Lower lobe of right lung (tissue), 2 donors: Measurements from ENCODE around the gene TLCD2. TPM values are rescaled to one million over a fixed set of nuclear protein-coding genes. Genes with fewer than 3 reads are reported as not detected.

Source experiments
- ATAC-seq, 2 donors: fragments of 200-7000 bp; cut with Tn5 transposase; one replicate each; pipeline ENCODE4 v1.9.1; 2020 to 2022; ENCODE audit warnings: mild to moderate bottlenecking in 2 of 2, moderate library complexity in 2 of 2
- DNase-seq: peaks from one replicate; pipeline ENCODE4 v3.0.0-alpha.2; 2020
- H3K27ac ChIP-seq: fragments of 200-600 bp; one replicate; pipeline ENCODE4 v1.8.0; 2022
- H3K27me3 ChIP-seq: fragments of 200-600 bp; one replicate; pipeline ENCODE4 v1.8.0; 2022; ENCODE audit warnings: low read depth
- H3K36me3 ChIP-seq: fragments of 200-600 bp; one replicate; pipeline ENCODE4 v1.8.0; 2022; ENCODE audit warnings: mild to moderate bottlenecking
- H3K4me1 ChIP-seq: fragments of 200-600 bp; one replicate; pipeline ENCODE4 v1.8.0; 2022
- H3K4me3 ChIP-seq: fragments of 200-600 bp; one replicate; pipeline ENCODE4 v1.8.0; 2022; ENCODE audit warnings: mild to moderate bottlenecking
- H3K9me3 ChIP-seq: fragments of 200-600 bp; one replicate; pipeline ENCODE4 v1.8.0; 2022
- CTCF ChIP-seq: fragments of 200-600 bp; IDR thresholded peaks from one replicate; pipeline ENCODE4 v1.8.0; 2022; ENCODE audit warnings: antibody characterized with exemption, mild to moderate bottlenecking
- intact Hi-C: fragments of 100-400 bp; cut with DNase I; formaldehyde crosslinking; loops from one replicate; pipeline ENCODE4 v1.11.0; 2022
- total RNA-seq: library from RNA; stranded (reverse); fragmentation: NEBNext Ultra II Directional; extraction: Animal tissue kit (Norgen Biotek cat#: 25700); gene quantifications from one replicate; pipeline ENCODE4 v1.2.1, GENCODE V29; 2021
- donor health status: DM: no; HTN: yes; CAD: no; lungs with severe emphysema.

Gene TLCD2
- total RNA-seq, 1 donor from 2014 or later: 13.4 TPM

DNA sequence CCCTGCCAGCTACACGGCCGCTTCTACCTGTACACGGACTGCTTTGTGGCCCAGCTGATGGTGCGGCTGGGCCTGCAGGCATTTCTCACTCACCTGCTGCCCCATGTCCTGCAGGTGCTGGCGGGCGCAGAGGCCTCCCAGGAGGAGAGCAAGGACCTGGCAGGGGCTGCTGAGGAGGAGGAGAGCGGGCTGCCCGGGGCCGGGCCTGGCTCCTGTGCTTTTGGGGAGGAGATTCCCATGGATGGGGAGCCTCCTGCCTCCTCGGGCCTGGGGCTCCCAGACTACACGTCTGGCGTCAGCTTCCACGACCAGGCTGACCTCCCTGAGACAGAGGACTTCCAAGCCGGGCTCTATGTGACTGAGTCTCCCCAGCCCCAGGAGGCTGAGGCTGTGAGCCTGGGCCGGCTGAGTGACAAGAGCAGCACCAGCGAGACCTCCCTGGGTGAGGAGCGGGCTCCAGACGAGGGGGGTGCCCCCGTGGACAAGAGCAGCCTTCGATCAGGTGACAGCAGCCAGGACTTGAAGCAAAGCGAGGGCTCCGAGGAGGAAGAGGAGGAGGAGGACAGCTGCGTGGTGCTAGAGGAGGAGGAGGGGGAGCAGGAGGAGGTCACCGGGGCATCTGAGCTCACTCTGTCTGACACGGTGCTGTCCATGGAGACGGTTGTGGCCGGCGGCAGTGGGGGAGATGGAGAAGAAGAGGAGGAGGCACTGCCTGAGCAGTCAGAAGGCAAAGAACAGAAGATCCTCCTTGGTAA is 17.9 kb upstream of the TLCD2 start:
- no peaks in the 10 kb centered on the region for H3K27me3 ChIP-seq
- no peak for TF ChIP-seq CTCF
- peaks cover 72% of the 10 kb centered on the region for H3K4me1 ChIP-seq
- H3K27ac ChIP-seq: no peak overlapping the region
- H3K4me3 ChIP-seq: no peak overlapping the region
- H3K36me3 ChIP-seq: peaks cover 66% of the 10 kb centered on the region
- intact Hi-C loops: no loop called here
- DNase-seq (no peak), ATAC-seq (no peak)
- no peaks in the 10 kb centered on the region for H3K9me3 ChIP-seq

GRCh38 chr17:1727258-1727789 is 17.1 kb upstream of the TLCD2 start:
- Histone ChIP-seq H3K27me3 (no peaks in the 10 kb centered on the region), H3K27ac (no peak overlapping the region), H3K4me3 (no peak overlapping the region), H3K36me3 (peaks cover 59% of the 10 kb centered on the region), H3K9me3 (no peaks in the 10 kb centered on the region), H3K4me1 (peaks cover 76% of the 10 kb centered on the region)
- no peak for ATAC-seq
- DNase-seq: no peak
- TF ChIP-seq CTCF: no peak
- intact Hi-C loops: no loop called here

GRCh38 chr17:1726626-1727257 is 16.6 kb upstream of the TLCD2 start:
- intact Hi-C loops: no loop called here
- Histone ChIP-seq H3K27me3 (no peaks in the 10 kb centered on the region), H3K4me1 (peaks cover 76% of the 10 kb centered on the region), H3K27ac (no peak overlapping the region), H3K9me3 (no peaks in the 10 kb centered on the region), H3K4me3 (no peak overlapping the region), H3K36me3 (peaks cover 54% of the 10 kb centered on the region)
- no peak for TF ChIP-seq CTCF
- ATAC-seq: no peak
- DNase-seq: no peak

- H3K27me3 ChIP-seq: no peaks in the 10 kb centered on the region
- ATAC-seq (no peak), DNase-seq (no peak)
- peaks cover 77% of the 10 kb centered on the region for H3K4me1 ChIP-seq
- H3K27ac ChIP-seq: peak overlapping the region; percentile 94
- H3K36me3 ChIP-seq: peaks cover 45% of the 10 kb centered on the region
- no peak for TF ChIP-seq CTCF
- H3K9me3 ChIP-seq: no peaks in the 10 kb centered on the region
- H3K4me3 ChIP-seq: peak overlapping the region; percentile 80
- intact Hi-C loops: no loop called here
Measured at GRCh38 chr17:1725642-1726511, 15.7 kb upstream of the TLCD2 start.
